Inflammatory macrophage treated with lipopolysaccharide for 1 hour (primary cell): ENCODE measurements around the gene LYPD6B.

Experiments used
- DNase-seq, 2 donors: peaks; one replicate each; pipeline ENCODE4 v3.0.0-alpha.2; 2020 to 2022

Gene LYPD6B

DNA sequence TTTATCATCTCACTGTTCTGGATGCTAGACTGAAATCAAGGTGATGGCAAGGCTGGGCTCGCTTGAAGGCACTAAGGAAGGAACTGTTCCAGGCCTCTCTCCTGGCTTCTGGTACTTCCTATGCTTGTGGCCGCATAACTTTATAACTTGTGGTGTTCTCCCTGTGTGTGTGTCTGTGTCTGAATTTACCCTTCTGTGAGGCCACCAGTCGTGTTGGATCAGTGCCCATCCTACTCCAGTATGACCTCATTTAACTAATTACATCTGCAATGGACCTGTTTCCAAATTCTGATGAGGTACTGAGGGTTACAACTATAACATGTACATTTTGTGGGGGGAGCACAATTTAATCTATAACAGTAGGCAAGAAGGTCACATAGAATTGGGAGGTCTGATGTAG, 41.6 kb downstream of the LYPD6B start:
- DNase-seq = no peak

DNA sequence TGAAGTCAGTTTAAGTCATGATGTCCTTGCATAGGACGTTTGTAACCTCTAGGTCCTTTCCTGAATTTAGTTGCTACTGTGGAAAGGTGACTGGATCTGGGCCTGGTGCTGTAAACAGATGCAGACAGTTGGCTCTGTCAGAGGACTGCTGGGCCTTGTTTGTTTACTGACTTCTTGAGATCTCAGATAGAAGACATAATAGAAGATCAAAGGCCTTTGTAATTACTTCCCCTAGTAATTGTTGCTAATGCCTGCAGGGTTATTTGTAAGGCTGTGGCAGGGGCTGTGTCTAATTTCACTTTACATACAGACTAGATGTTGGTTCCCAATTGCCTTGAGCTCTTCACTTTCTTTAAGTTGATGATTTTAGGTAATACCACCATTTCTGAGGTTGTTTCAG, 42.5 kb downstream of the LYPD6B start:
- DNase-seq = peak in 1 of 2 donors; percentile 19

DNA sequence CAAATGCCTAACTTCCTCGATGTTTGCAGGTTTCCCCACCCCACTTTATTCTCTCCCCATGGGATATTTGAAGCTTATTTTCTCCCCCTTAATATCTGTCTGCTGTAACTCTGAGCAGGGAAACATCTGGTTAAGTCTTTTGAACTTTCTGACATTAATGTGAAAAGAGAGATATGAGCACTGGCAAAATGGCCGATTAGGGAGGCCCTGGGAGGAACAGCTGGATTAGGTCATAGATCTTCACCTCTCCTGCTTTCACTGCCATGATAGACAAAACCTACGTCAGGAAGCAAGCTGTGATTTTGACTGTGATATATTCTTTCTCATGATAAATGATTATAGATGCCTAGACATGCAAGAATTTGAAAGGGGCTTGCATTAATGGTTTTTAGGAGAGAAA, 43.6 kb downstream of the LYPD6B start:
- peak in 1 of 2 donors; percentile 21 for DNase-seq

DNA sequence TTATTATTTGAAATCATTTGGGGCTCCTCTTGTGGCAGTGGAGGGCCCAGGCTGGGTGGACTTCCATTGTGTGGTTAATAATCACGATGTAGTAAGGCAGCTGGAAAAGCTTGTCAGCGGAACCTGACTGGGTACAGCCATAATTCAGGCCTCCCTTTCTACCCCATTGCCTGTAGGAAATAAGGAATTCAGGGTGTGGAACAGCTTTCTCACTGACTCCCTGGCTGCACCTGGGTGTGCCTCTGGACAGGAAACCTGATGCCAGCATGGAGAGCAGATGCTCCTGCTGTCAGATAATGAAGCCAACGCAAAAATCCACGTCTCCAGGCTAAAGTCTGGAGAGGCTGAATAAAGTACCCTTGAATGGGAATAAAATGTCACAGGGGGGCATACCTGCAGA, 44.2 kb downstream of the LYPD6B start:
- DNase-seq = no peak

DNA sequence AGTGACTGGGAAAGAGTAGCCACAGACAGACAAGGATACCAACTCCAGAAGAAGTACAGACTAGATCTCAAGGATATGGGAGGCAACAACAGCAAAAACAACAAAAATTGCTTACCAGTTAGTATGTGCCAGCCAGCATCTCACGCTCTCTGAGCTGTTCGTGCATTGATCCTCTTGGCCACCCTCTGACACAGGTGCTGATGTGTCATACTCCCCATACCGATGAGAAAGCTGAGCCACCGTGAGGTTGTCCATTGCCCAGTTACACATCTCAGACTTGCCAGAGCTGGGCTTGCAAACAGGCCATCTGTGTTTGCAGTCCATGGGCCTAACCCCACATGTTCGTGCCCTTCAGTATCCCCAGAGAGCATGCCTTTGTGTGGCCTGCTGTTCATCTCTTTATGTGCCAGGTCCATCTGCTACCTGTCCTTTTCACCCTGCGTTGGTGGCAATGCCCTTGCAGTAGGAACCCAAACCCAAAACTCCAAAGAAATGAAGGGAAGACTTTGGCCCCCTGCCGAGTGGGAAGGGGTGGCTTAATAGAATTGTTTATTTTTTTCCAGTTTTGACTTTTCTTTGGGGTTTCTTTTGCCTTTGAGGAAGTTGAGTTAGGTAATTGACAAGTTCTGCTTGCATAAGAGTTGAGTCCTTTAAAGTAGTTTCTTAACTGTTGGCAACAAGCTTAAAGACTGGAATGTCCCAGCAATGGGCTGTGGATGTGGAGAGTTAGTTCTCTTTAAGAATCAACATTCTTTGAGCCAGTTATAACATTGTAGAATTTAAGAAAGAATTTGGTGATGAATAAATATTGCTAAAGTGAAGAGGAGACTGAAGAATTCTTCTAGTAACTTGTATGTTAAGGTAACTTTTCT, 46.7 kb downstream of the LYPD6B start:
- DNase-seq = peak; percentile 77 to 84

DNA sequence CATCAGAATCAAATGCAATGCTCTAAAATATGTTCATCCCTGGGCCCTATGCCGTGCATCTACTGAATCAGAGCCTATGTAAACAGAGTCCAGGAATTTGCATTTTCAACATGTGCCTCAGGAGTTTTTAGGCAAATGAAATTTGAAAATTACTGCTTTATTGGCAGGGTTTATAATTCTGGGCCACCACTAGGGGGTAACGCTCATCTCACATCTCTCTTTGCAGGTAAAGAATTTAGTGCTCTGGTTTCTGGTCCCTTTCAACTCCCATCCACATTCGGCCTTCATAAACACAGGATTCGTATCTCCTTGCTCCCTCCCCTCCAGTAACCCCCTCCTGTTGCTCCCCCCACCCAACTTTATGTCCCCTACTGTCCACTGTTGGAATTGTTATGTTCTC, 49.3 kb downstream of the LYPD6B start:
- DNase-seq = no peak

DNA sequence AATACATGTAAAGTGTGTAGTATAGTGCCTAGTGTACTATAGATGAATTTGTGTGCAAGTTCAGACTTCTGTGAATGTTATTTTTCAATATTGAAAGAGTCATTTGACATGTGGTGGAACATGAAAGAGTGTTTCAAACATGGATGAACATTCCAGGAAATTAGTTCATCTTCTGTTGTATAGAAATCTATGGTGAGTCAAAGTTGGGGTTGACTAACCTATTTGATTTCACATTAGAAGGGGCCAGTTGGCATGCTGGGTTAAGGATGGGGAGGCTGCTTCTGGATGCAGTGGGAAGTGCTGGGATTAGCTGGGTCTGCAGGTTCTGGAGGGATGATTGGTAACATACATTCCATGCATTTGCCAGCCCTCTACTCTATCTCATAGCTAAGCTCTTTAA, 50.6 kb downstream of the LYPD6B start:
- no peak for DNase-seq

DNA sequence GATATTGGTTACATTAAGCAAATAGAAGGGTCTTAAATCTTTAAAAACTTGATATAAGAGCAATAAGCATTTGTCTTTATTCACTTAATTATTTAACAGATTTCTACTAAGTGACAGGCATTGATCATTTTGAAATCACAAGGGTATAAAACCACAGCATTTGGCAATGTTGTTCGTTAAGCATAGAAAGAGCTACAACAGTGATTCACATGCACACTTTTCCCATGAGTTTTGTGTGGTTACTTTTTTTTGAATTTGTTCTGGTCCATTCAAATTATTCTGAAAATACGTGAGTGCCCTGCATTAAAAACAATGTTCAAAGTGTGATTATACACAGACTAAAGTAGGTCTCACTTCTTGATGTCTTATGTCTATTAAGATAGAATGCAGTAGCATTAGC, 52.2 kb downstream of the LYPD6B start:
- no peak for DNase-seq

DNA sequence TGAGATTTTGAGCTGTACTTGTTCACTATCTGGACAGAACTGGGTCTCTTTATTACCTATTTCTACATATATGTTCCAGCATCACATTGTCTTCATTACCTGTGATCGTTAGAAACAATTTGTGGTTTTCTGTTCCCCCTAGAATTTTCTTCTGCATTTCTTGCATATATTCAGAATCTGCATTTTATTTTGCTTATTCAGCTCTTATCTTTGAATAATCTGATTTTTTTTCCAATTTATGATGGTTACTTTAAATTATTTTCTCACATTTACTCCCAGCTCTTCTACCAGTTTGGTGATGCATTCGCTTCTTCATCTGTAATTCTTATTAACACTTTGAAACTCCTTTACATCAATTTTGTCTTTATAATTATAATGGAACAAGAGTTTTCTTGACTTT, 55.1 kb downstream of the LYPD6B start:
- no peak for DNase-seq

DNA sequence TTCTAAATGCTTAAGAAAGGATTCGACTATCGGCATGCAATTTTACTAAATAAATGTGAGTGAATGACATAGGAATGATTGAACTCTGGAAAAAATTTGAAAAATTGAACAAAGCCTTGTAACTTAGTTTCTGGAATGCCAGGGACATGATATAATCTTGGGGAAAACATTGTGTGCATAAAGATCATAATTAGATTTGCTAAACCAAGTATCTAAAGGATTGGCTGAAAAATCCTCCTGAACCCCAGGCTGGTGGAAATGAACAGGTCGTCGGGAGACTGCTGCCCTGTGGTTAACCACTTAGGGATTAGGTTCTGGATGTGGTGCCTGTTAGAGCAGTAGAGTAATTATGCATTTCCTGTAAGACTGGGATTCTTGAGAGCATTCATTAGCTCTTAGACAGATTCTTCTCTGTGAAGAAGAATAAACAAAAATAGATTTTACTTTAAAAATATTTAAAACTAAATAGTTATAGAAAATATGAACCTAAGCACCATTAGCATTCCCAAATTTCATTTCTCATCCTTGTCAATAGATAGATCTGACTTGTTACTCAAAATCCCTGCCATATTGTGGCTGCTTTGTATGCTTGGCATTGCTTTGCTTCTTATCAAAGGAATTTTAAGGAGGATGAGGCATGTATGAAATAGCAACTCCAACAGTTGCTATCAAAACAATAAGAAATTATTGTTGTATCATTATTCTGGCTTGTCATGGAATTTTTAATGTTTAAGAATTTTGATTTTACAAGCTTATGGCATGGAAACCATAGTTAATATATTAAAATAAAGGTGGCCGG, 55.9 kb downstream of the LYPD6B start:
- DNase-seq = no peak

DNA sequence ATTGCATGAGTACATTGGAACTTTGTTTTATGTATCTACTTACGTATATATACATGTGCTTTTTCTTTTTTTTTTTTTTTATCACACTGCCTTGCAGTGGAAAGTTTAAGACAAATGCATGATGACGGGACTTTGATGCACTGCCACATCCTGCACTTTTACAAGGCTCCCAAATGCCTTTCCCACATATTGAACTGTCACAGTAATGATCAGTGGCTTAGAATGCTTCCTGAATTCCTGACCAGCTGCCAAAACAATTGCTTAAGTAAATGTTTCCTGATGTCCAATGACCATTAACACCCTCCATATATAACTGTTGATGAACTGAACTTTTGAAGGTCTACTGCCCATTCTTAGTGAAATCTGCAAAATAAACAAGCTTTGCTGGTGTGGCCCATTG, 60.2 kb downstream of the LYPD6B start:
- DNase-seq = no peak

DNA sequence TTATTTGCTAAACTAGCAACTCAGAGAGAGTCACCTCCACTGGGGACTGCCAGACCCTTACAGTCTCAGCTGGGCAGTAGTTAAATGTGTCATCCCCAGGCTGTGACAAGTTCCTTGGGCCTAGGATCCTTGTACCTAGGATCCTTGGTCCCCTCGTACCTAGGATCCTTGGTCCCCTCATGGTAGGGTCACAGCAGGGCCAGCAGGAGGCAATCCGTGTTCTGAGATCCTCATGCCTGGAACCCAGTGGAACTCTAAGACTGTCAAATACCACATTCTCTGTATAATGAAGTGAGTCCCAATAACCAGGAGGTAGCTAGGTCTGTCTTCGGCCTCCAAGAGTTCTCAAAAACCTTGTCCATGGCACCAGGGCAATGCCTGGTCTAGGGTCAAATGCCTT, 60.8 kb downstream of the LYPD6B start:
- no peak for DNase-seq

DNA sequence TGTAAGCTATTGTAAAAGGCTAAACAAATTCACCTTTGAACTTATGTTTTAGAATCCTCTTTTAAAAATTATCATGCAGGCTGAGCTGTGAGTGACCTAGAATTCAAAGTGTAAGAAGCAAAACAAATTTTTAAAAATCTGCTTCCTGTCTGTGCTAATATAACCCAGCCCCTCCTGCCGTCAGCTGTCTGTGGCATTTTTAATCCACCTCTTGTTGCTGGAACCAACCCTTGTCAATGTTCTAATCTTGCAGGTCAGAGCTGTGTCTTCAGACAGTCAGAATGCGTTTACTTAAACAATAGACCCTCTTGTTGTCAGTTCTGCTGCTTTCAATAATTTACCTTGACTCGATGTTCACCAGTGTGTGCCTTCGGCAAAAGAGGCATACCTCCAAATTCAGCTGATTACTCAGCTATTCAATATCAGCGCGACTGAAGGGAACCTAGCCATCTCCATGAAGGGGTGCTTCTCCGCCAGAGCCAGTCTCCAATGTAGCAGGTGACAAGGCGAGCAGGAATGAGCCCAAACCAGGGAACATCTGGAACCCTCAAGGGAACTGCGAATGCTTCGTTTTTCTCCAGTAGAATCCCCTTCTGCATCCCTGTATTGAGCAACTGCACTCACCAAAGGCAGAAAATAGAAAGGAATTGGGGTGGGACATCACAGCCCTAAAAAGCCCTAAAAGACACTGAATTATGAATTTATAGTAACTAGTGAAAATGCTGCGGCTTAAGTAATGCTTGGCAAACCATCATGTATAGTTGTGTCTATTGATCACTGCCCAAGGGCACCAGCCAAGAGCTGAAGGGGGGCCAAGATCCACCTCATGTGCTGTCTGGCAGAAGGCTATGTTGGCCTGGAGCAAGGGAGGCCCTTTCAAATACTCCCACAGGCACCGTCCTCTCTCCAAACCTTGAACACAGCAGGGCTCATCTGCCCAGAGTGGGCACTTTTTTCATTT, 62.5 kb downstream of the LYPD6B start:
- no peak for DNase-seq

DNA sequence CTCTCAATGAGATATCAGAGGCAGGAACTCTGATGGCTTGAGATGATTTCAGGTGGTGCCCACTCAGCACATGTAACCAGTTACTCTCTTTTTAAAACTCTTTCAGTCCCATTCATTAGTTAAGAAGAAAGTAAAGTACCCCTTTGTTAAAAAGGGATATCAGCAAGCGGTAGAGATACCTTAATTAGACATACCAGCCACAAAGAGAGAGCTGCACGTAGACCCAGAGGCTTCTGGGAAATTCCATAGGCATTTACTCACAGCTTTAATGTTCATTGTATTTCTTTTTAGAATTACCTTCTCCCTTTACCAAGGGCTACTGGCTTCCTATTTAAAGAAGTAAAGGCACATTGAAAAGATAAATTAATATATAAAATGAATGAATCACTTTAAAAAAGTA, 63.3 kb downstream of the LYPD6B start:
- DNase-seq = no peak

DNA sequence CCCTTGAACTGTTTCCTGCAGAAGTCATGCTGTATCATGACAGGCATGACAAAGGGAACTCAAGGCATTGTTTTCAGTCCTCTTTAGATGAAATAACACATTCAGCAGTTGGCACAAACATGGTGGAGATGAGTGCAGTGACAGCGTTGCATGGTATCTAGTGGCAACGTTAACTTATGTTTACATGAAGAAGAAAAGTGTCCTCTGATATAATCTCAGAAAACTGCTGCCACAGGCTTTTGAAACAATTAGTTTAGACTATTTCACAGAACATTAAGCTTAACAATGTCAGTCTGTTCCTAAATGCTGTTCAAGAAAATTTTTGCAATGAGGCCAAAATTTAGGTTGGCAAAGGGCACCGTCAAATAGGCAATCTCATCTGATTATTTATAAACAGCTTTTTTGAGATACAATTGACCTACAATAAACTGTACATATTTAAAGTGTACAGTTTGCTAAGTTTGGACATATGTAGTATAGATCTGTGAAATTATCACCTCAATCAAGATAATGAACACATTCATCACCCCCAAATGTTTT, 64.7 kb downstream of the LYPD6B start:
- no peak for DNase-seq

DNA sequence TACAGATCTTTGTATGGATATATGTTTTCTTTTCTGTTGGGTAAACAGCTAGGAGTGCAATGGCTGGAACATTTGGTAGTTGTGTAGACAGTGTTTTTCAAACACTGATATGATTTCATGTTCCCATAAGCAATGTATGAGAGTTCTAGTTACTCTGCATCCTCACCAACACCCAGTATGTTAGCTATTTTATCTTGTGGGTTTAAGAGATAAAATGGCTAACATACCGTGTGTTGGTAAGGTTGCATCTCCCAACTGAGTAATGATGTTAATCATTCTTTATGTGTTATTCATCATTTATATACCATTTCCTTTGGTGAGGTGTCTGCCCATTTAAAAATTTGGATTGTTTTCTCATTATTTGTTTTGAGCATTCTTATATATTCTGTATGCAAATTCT, 65.7 kb downstream of the LYPD6B start:
- DNase-seq = no peak

DNA sequence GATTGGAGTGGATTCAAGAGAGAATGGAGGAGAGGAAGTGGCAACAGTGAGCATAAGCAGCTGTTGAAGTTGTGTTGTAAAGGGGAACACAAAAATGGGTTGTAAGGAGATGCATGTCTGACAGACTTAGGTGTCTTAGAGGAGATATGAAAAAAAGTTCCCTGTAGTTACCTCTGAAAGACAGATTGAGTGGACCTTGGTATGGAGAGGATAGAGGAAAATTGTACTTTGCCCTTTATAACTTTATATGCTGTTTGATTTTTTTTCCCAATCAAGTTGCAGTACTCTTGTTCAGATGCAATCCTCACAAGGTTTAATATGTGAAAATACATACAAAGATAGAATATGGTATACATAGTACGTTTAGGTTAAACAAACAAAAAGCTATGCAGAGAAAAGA, 73.6 kb downstream of the LYPD6B start:
- no peak for DNase-seq

DNA sequence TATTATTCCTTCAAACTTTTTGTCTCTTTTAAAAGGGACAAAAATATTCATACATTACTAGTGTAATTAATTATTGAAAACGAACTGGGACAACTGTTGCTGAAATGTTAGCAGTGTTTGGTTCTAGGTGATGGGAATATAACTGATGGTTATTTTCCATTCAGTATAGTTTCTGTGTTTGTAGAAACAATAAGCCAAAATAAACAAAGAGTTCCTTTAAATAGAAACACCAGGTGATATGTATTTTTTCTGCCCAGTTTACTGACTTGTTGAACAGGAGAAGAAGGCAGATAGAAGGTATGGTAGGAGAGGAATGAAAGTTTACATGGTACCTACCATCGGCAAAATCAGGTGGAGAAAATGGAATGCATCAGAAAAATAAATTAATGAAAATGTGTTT, 74.2 kb downstream of the LYPD6B start:
- DNase-seq = no peak

DNA sequence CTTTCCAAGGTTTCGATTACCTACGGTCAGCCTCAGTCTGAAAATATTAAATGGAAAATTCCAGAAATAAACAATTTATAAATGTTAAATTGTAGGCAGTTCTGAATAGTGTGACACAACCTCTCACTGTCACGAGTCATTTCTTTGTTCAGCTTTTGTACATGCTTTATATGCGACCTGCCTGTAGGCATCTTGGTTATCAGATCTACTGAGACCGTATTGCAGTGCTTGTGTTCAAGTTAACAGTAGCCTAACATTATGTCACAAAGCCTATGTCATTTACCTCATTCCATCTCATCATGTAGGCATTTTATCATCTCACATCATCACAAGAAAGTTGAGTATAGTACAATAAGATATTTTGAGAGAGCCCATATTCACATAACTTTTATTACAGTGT, 77.3 kb downstream of the LYPD6B start:
- DNase-seq = no peak

DNA sequence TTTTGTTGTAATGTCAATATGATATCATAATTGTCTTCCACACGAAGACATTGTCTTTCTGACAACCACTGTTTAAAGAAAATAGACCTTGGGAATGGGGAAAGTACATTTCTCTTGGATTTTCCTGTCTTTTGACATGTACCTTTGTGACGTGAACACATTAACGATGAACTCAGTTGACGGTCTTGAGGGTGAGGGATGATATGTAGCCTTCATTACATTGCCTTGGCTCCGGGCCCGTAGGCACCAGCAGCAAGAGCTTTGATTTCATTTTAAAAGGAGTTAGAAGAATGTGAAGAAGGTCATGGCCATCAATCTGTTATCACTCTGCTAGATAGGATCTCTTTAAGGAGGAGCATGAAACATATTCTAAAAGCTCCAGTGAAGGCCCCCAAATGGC, 80.9 kb downstream of the LYPD6B start:
- no peak for DNase-seq

DNA sequence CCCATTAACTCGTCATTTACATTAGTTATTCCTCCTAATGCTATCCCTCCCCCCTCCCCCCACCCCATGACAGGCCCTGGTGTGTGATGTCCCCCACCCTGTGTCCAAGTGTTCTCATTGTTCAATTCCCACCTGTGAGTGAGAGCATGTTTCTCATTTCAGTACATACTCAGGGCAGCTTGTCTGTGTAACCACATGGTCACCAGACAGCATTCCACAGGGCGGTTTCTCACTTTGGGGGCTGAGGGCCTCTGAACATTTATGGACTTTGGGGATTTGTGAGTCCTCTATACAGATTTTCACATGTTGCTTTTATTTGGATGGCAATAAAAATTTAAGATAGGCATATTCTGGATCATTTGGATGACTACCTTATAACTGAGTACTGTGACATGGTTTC, 84.0 kb downstream of the LYPD6B start:
- DNase-seq = no peak

DNA sequence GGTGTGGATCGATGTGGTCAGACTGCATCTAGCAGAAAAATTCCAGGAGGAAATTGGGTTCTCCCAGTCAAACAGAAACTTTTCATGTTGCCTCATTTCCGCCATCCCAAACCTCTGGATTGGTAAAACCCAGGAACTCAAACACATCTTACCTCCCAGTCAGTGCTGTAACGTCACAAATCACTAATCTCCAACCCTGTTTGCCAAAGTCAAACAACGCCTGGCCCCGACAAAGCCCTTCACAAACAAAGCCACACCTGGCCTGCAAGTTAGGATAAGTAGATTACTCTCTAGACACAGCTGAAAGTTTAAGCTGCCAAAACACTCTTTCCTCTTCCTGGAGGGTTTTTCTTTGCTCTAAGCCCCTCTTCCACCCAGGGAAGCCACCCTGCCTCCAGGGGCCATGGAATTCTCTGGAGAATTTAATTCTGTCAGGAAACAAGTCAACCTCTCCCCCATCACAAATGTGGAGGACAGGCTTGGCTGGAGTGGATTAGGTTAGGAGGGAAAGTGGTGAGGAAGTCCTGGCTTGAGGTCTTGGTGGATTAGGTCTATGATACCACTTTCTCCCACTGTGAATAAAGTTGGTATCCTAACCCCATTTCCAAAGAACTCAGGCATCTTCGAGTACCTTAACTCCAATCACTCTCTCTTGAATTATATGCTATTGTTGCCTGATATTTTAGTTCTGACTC, 86.7 kb downstream of the LYPD6B start:
- DNase-seq = no peak
